Measurements from ENCODE around the gene PSME4. TPM values are rescaled to one million over a fixed set of nuclear protein-coding genes. Genes with fewer than 3 reads are reported as not detected.

Gene PSME4
- total RNA-seq, 2 donors from 2014 or later: 42.4 to 56.3 TPM

DNA sequence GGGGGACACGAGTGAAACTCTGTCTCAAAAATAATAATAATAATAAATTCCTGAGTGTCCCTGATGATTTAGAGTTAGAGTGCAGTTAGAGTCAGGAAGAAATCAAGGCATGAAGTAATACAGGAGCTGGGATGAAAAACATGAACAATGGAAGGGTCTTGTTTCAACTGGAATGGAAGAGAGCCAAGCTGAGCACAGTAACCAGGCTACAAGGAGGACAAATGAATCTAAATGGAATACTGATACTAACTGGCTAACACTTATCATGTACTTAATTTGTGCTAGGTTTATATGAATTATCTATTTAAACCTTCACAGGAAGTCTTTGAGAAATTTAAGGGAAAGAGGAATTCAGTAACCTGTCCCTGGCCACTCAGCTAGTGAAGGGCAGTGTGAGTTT is 38.8 kb upstream of the PSME4 start:
- Histone ChIP-seq H3K27me3 (no peaks in the 10 kb centered on the region), H3K4me1 (no peaks in the 10 kb centered on the region), H3K9ac (ENCODE audit: low read depth in 2 of 2, low read length in 2 of 2) (no peak overlapping the region), H3K36me3 (no peaks in the 10 kb centered on the region), H3K4me3 (no peak overlapping the region), H3K27ac (no peak overlapping the region), H3K9me3 (no peaks in the 10 kb centered on the region)
- intact Hi-C loops (cut with DNase I): no loop called here
- TF ChIP-seq, protein P1, sequence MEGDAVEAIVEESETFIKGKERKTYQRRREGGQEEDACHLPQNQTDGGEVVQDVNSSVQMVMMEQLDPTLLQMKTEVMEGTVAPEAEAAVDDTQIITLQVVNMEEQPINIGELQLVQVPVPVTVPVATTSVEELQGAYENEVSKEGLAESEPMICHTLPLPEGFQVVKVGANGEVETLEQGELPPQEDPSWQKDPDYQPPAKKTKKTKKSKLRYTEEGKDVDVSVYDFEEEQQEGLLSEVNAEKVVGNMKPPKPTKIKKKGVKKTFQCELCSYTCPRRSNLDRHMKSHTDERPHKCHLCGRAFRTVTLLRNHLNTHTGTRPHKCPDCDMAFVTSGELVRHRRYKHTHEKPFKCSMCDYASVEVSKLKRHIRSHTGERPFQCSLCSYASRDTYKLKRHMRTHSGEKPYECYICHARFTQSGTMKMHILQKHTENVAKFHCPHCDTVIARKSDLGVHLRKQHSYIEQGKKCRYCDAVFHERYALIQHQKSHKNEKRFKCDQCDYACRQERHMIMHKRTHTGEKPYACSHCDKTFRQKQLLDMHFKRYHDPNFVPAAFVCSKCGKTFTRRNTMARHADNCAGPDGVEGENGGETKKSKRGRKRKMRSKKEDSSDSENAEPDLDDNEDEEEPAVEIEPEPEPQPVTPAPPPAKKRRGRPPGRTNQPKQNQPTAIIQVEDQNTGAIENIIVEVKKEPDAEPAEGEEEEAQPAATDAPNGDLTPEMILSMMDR (IDR thresholded peaks at IDR 0.05): no peak
- DNase-seq: no peak

- no peaks in the 10 kb centered on the region for H3K36me3 ChIP-seq
- H3K4me1 ChIP-seq: no peaks in the 10 kb centered on the region
- no peak for DNase-seq
- no peaks in the 10 kb centered on the region for H3K9me3 ChIP-seq
- H3K27ac ChIP-seq: no peak overlapping the region
- no peak overlapping the region for H3K9ac ChIP-seq (ENCODE audit: low read depth in 2 of 2, low read length in 2 of 2)
- TF ChIP-seq, protein P1 (IDR thresholded peaks at IDR 0.05): no peak
- no peak overlapping the region for H3K4me3 ChIP-seq
- intact Hi-C loops (cut with DNase I): no loop called here
- H3K27me3 ChIP-seq: no peaks in the 10 kb centered on the region
These were observed 37.6 kb upstream of the PSME4 start for GRCh38 chr2:54008439-54008838.

- DNase-seq: no peak
- H3K36me3 ChIP-seq: no peaks in the 10 kb centered on the region
These were observed 29.7 kb upstream of the PSME4 start for GRCh38 chr2:54000524-54000923.

DNA sequence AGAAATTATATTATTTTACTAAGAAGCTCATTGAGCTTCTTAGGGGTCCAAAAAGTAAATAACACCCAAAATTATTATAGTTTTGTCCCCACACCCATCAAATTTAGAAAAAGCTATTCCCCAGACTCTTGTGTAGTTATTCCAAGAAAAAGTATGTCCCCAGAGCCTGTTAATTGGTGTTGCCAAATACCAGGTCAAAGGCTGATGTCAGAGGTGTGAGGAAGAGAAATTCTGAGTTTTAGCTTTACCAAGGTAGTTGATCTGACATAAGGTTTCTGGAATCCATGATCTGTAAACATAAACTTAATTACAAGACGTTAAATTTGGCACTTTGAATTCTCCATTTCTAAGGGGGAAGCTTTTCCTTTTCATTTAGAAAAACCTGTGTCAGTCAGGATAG is 29.3 kb upstream of the PSME4 start:
- Histone ChIP-seq H3K27me3 (no peaks in the 10 kb centered on the region), H3K27ac (no peak overlapping the region), H3K36me3 (no peaks in the 10 kb centered on the region), H3K9ac (ENCODE audit: low read depth in 2 of 2, low read length in 2 of 2) (no peak overlapping the region), H3K4me1 (no peaks in the 10 kb centered on the region), H3K4me3 (no peak overlapping the region), H3K9me3 (no peaks in the 10 kb centered on the region)
- intact Hi-C loops (cut with DNase I): no loop called here
- DNase-seq: no peak
- TF ChIP-seq, protein P1 (IDR thresholded peaks at IDR 0.05): no peak

More at GRCh38 chr2:54000524-54000923, 29.7 kb upstream of the PSME4 start:
- Histone ChIP-seq H3K4me1 (no peaks in the 10 kb centered on the region), H3K9ac (ENCODE audit: low read depth in 2 of 2, low read length in 2 of 2) (no peak overlapping the region), H3K27me3 (no peaks in the 10 kb centered on the region), H3K9me3 (no peaks in the 10 kb centered on the region), H3K4me3 (no peak overlapping the region), H3K27ac (no peak overlapping the region)
- intact Hi-C loops (cut with DNase I): no loop called here
- TF ChIP-seq, protein P1 (IDR thresholded peaks at IDR 0.05): no peak

DNA sequence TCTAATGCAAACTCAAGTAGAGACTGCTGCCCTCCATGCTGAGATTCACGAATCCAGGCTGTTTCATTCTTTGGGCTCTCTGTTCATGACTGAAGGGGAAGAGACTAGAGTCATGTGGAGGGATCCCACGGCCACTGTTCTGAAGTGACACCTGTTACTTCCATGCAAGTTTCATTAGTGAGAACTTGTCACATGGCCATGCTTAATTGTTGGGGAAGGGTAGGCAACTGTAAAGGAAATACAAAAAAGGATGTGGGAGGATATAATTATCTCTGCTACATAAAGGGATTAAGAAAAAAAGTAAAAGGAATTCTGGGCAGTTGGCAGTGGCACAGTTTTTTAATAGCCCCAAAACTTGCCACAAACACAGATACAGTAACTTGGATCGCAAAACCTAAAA is 28.0 kb upstream of the PSME4 start:
- intact Hi-C loops (cut with DNase I): no loop called here
- Histone ChIP-seq H3K9ac (ENCODE audit: low read depth in 2 of 2, low read length in 2 of 2) (no peak overlapping the region), H3K27ac (no peak overlapping the region), H3K36me3 (no peaks in the 10 kb centered on the region), H3K9me3 (no peaks in the 10 kb centered on the region), H3K4me1 (no peaks in the 10 kb centered on the region), H3K4me3 (no peak overlapping the region), H3K27me3 (no peaks in the 10 kb centered on the region)
- TF ChIP-seq, protein P1 (IDR thresholded peaks at IDR 0.05): no peak
- no peak for DNase-seq

Data from colonic mucosa (tissue), 4 donors.